Measurements from ENCODE around the gene LRMDA.

LRMDA gene

DNA sequence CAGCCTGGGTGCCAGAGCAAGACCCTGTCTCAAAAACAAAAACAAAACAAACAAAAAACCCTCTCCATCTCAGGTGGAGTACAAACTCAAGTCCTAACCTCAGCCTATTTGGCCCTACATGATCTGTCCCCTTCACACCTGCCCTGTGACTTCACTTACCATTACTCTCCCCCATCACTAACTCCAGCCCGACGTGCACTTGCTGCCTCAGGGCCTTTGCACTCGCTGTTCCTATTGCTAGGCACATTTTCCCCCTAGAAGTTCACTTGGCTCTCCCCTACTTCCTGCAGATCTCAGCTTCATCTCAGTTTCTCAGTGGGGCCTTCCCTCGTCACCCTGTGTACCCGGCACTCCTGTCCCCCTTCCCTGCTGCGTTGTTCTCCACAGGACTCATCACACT lies 8.5 kb upstream of the LRMDA start:
- Histone ChIP-seq H3K4me3 (no peak overlapping the region), H3K4me1 (no peaks in the 10 kb centered on the region), H3K27me3 (peaks cover 0 to 3% of the 10 kb centered on the region in 2 donors), H3K36me3 (no peaks in the 10 kb centered on the region), H3K27ac (no peak overlapping the region), H3K9me3 (no peaks in the 10 kb centered on the region)
- no peak for TF ChIP-seq CTCF (IDR thresholded peaks at IDR 0.05)
- no peak for DNase-seq
- intact Hi-C loops (cut with DNase I; ENCODE audit: low total_unique reads) = no loop called here

DNA sequence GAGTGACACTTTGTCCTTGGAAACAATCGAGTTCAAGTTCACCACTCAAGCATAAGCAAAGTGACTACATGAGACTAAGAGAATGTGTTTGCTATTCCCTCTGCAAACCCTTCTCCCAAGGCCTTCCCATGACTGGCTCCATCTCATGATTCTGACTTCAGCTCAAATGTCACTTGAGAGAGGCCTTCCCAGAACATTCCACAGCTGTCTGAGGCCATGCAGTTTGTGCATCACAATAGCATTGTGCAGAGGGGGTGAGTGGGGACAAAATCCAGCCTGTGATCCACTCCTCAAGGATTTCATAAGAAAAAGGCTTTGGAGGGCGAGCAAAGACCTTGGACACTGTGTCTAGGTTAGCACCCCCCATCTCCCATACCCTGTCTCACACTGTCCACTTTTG lies 6.9 kb upstream of the LRMDA start:
- no peaks in the 10 kb centered on the region for H3K9me3 ChIP-seq
- no peaks in the 10 kb centered on the region for H3K36me3 ChIP-seq
- DNase-seq = no peak
- intact Hi-C loops (cut with DNase I; ENCODE audit: low total_unique reads) = no loop called here
- TF ChIP-seq CTCF (IDR thresholded peaks at IDR 0.05) = no peak
- no peaks in the 10 kb centered on the region for H3K27me3 ChIP-seq
- no peak overlapping the region for H3K4me3 ChIP-seq
- H3K27ac ChIP-seq = no peak overlapping the region
- H3K4me1 ChIP-seq = no peaks in the 10 kb centered on the region

DNA sequence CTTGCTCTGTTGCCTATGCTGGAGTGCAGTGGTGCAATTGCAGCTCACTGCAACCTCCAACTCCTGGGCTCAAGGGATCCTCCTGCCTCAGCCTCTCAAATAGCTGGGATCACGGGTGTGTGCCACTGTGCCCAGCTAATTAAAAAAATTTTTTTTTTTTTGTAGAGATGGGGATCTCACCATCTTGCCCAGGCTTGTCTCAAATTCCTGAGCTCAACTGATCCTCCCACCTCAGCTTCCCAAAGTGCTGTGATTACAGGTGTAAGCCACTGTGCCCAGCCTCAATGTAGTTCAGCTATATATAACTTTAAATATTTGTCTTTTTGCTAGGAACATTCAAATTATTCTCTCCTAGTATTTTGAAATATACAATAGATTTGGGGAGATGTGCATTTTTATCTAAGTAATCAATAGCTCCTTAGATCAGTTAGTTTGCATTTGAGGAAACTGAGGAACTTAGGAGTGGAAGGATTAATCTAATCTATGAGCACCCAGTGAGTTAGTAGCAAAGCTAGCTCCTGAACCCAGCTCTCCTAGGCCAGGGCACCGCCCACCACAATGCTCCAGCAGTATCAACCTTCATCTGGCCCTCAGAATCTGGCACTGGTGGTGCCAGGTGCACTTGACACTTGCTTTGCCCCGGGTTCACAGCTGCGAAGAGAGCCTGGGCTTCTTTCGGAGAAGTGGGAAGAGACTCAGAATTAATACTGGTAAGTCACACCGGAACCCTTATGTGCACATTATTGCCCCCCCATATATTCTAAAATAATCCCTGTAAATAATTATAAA lies 5.9 kb upstream of the LRMDA start:
- H3K27ac ChIP-seq = no peak overlapping the region
- H3K36me3 ChIP-seq = no peaks in the 10 kb centered on the region
- no peaks in the 10 kb centered on the region for H3K27me3 ChIP-seq
- H3K4me1 ChIP-seq = peaks cover 0 to 1% (median 0%) of the 10 kb centered on the region in 4 donors
- intact Hi-C loops (cut with DNase I; ENCODE audit: low total_unique reads) = no loop called here
- TF ChIP-seq CTCF (IDR thresholded peaks at IDR 0.05) = no peak
- no peak overlapping the region for H3K4me3 ChIP-seq
- H3K9me3 ChIP-seq = no peaks in the 10 kb centered on the region
- no peak for DNase-seq

DNA sequence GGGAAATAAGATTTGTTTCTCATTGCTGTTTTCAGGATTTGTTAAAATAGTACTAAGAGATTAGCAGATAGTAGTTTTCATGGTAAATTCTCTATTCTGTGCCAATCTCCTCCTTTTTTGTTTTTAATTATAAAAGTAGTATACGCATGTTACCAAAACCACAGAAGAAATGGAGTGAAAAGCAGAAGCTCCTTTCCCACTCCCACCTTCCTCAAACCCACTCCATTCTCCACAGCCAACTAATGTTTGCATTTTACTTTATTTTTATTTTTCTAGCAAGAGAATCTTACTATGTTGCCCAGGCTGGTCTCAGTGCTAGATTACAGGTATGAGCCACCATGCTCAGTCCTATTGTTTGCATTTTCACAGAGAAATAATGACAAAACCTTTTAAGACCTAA lies 4.5 kb upstream of the LRMDA start:
- no peak overlapping the region for H3K4me3 ChIP-seq
- no peak for TF ChIP-seq CTCF (IDR thresholded peaks at IDR 0.05)
- no peaks in the 10 kb centered on the region for H3K36me3 ChIP-seq
- no peaks in the 10 kb centered on the region for H3K9me3 ChIP-seq
- no peak for DNase-seq
- peaks cover 0 to 13% (median 7%) of the 10 kb centered on the region in 4 donors for H3K4me1 ChIP-seq
- intact Hi-C loops (cut with DNase I; ENCODE audit: low total_unique reads) = no loop called here
- H3K27ac ChIP-seq = no peak overlapping the region
- no peaks in the 10 kb centered on the region for H3K27me3 ChIP-seq

GRCh38 chr10:75427951-75428350 lies 3.5 kb upstream of the LRMDA start:
- H3K4me3 ChIP-seq = no peak overlapping the region
- no peaks in the 10 kb centered on the region for H3K36me3 ChIP-seq
- TF ChIP-seq CTCF (IDR thresholded peaks at IDR 0.05) = no peak
- DNase-seq = no peak
- intact Hi-C loops (cut with DNase I; ENCODE audit: low total_unique reads) = no loop called here
- H3K27me3 ChIP-seq = no peaks in the 10 kb centered on the region
- no peak overlapping the region for H3K27ac ChIP-seq
- peaks cover 0 to 19% (median 10%) of the 10 kb centered on the region in 4 donors for H3K4me1 ChIP-seq
- H3K9me3 ChIP-seq = no peaks in the 10 kb centered on the region

All from tibial artery (tissue), 4 donors.